HCT116 (cell line): ENCODE data around the gene VMA21. TPM values are rescaled to one million over a fixed set of nuclear protein-coding genes. Genes with fewer than 3 reads are reported as not detected.

Experiments used
- ATAC-seq: fragments of 200-7000 bp; cut with Tn5 transposase; 2 replicates; pipeline ENCODE4 v1.9.1; 2020; ENCODE audit warnings: mild to moderate bottlenecking, moderate library complexity
- BruUV-seq: library from RNA; stranded (reverse); fragments of 400-500 nt; replicated peaks from 2 replicates; lab custom pipeline; 2021; lab: Mats Ljungman, UMichigan
- CTCF ChIA-PET: fragments of 300-600 bp; sonication (Branson Sonifier 250); formaldehyde crosslinking; loops from one replicate; lab custom pipeline; 2021; ENCODE audit warnings: antibody characterized with exemption; lab: Charles Lee
- POLR2A ChIA-PET: fragments of 300-600, 350-600 bp; sonication (Branson Sonifier 250); formaldehyde crosslinking; loops from one replicate; lab custom pipeline; 2021; ENCODE audit warnings: antibody characterized with exemption; lab: Charles Lee
- RAD21 ChIA-PET, 2 experiments: fragments of 300-600 bp; sonication (Branson Sonifier 250); formaldehyde crosslinking; loops; one replicate each; lab custom pipeline; 2023; ENCODE audit warnings: low total read pairs in 2 of 2; ENCODE audit not compliant: uncharacterized antibody in 2 of 2, unreplicated experiment in 2 of 2, low non-redundant PET in 1 of 2; lab: Charles Lee
- DNase-seq: peaks from one replicate; pipeline ENCODE4 v3.0.0-alpha.2; 2010; ENCODE audit warnings: low read depth, low spot score
- H2AFZ ChIP-seq: fragments of 200-600 bp; shearing (Covaris generic), sonication (generic); 2 replicates; pipeline ENCODE4 v1.6.1; 2017; ENCODE audit warnings: low read depth, mixed run types, mixed read lengths, antibody characterized with exemption, low read length; ENCODE audit not compliant: poor library complexity, severe bottlenecking
- H3K27ac ChIP-seq: 2 replicates; pipeline ENCODE4 v1.5.1; 2012; ENCODE audit warnings: low read depth, low read length
- H3K27me3 ChIP-seq: fragments of 200-600 bp; sonication (generic); 2 replicates; pipeline ENCODE4 v1.6.1; 2016; ENCODE audit warnings: mixed run types, low read length, mixed read lengths; ENCODE audit not compliant: insufficient read depth
- H3K36me3 ChIP-seq, 2 experiments: fragments of 200-500 bp in 1 of 2; fragments of 200-600 bp in 1 of 2; sonication (Bioruptor generic) in 1 of 2; sonication (generic) in 1 of 2; 2 replicates each; pipeline versions ENCODE4 v1.5.1 to v1.6.1; 2014 to 2016; ENCODE audit warnings: low read length in 2 of 2, inconsistent platforms in 1 of 2, mixed read lengths in 1 of 2, mixed run types in 1 of 2; ENCODE audit not compliant: insufficient read depth in 2 of 2, control insufficient read depth in 1 of 2
- H3K4me1 ChIP-seq, 2 experiments: fragments of 200-600 bp in 1 of 2; sonication (generic) in 1 of 2; 2 replicates each; pipeline versions ENCODE4 v1.5.1 to v1.6.1; 2012 to 2017; ENCODE audit warnings: low read length in 2 of 2, inconsistent platforms in 1 of 2, mild to moderate bottlenecking in 1 of 2, mixed read lengths in 1 of 2, mixed run types in 1 of 2, moderate library complexity in 1 of 2; ENCODE audit not compliant: insufficient read depth in 2 of 2, control insufficient read depth in 1 of 2
- H3K4me2 ChIP-seq: fragments of 200-600 bp; sonication (generic); 2 replicates; pipeline ENCODE4 v1.6.1; 2017; ENCODE audit warnings: mixed run types, low read length, mixed read lengths
- H3K4me3 ChIP-seq, 2 experiments: fragments of 200-600 bp in 1 of 2; sonication (generic) in 1 of 2; replicated peaks in 1 of 2; 2 replicates each; pipeline ENCODE4 v1.5.1; 2011 to 2016; ENCODE audit warnings: low read length in 2 of 2, control low read depth in 1 of 2, low read depth in 1 of 2, mild to moderate bottlenecking in 1 of 2, mixed read lengths in 1 of 2, mixed run types in 1 of 2
- H3K79me2 ChIP-seq: fragments of 200-600 bp; sonication (generic); 2 replicates; pipeline ENCODE4 v1.6.1; 2017; ENCODE audit warnings: mild to moderate bottlenecking, mixed run types, low read length, moderate library complexity, mixed read lengths; ENCODE audit not compliant: insufficient read depth
- H3K9ac ChIP-seq: fragments of 200-600 bp; sonication (generic); 2 replicates; pipeline ENCODE4 v1.6.1; 2016; ENCODE audit warnings: low read length, mixed read lengths
- H3K9me2 ChIP-seq: fragments of 200-600 bp; sonication (generic), shearing (Covaris generic); 2 replicates; pipeline ENCODE4 v1.6.1; 2017; ENCODE audit warnings: mixed run types, mild to moderate bottlenecking, moderate library complexity; ENCODE audit not compliant: insufficient read depth
- H3K9me3 ChIP-seq, 2 experiments: fragments of 200-500 bp in 1 of 2; fragments of 200-600 bp in 1 of 2; sonication (Bioruptor generic) in 1 of 2; sonication (generic) in 1 of 2; 2 replicates each; pipeline ENCODE4 v1.6.1; 2014 to 2017; ENCODE audit warnings: low read length in 2 of 2, mixed read lengths in 2 of 2, inconsistent platforms in 1 of 2, low read depth in 1 of 2, mild to moderate bottlenecking in 1 of 2, mixed run types in 1 of 2, moderate library complexity in 1 of 2; ENCODE audit not compliant: control insufficient read depth in 1 of 2, insufficient read depth in 1 of 2
- H4K20me1 ChIP-seq: fragments of 200-600 bp; sonication (generic), shearing (Covaris generic); 2 replicates; pipeline ENCODE4 v1.6.1; 2017; ENCODE audit warnings: mixed run types, mild to moderate bottlenecking, moderate library complexity; ENCODE audit not compliant: insufficient read depth
- CEBPB ChIP-seq: IDR thresholded peaks from 2 replicates; pipeline ENCODE4 v1.6.1; 2012; ENCODE audit warnings: low read depth
- EGR1 ChIP-seq: IDR thresholded peaks from 2 replicates; pipeline ENCODE4 v1.6.1; 2012; ENCODE audit warnings: low read depth
- EZH2phosphoT487 ChIP-seq: fragments of 200-600 bp; IDR thresholded peaks from 2 replicates; pipeline ENCODE4 v1.6.1; 2018; ENCODE audit warnings: antibody characterized with exemption, borderline replicate concordance
- FOSL1 ChIP-seq: IDR thresholded peaks from 2 replicates; pipeline ENCODE4 v1.6.1; 2012; ENCODE audit warnings: low read depth
- JUND ChIP-seq: IDR thresholded peaks from 2 replicates; pipeline ENCODE4 v1.6.1; 2012
- POLR2A ChIP-seq: IDR thresholded peaks from 2 replicates; pipeline ENCODE4 v1.7.0; 2011; ENCODE audit warnings: borderline replicate concordance; ENCODE audit not compliant: insufficient read depth, insufficient read length; ENCODE audit errors: extremely low read depth
- POLR2AphosphoS5 ChIP-seq: IDR thresholded peaks from 2 replicates; pipeline ENCODE4 v1.6.1; 2011; ENCODE audit warnings: mild to moderate bottlenecking, low read depth, low read length, moderate library complexity
- SIN3A ChIP-seq: IDR thresholded peaks from 2 replicates; pipeline ENCODE4 v1.6.1; 2012; ENCODE audit warnings: low read depth
- TCF7L2 ChIP-seq: IDR thresholded peaks from 2 replicates; pipeline ENCODE4 v1.7.0; 2011; ENCODE audit warnings: borderline replicate concordance, inconsistent platforms; ENCODE audit not compliant: insufficient read depth, insufficient read length; ENCODE audit errors: extremely low read depth
- YY1 ChIP-seq: IDR thresholded peaks from 2 replicates; pipeline ENCODE4 v1.6.1; 2011; ENCODE audit warnings: low read length, low read depth, moderate library complexity, mild to moderate bottlenecking; ENCODE audit not compliant: insufficient replicate concordance; ENCODE audit errors: extremely low read depth
- intact Hi-C: fragments of 100-400 bp; cut with micrococcal nuclease; formaldehyde crosslinking; loops from 2 replicates; pipeline ENCODE4 v1.10.0; 2022
- total RNA-seq: library from RNA; stranded (reverse); gene quantifications from one replicate; pipeline ENCODE4 v1.2.1, GENCODE V29; 2021; ENCODE audit not compliant: unreplicated experiment
- TF ChIP-seq, protein P1 (sequence below): IDR thresholded peaks from 2 replicates; pipeline ENCODE4 v1.6.1; 2011; ENCODE audit warnings: mild to moderate bottlenecking, low read length, moderate library complexity; ENCODE audit not compliant: insufficient replicate concordance; ENCODE audit errors: extremely low read depth
- TF ChIP-seq, protein P2 (sequence below), 3 experiments: fragments of 200-600 bp in 1 of 3; sonication (generic) in 1 of 3; IDR thresholded peaks in 2 of 3; conservative IDR thresholded peaks in 1 of 3; 2 replicates each; pipeline ENCODE4 v1.5.1; 2012 to 2017; ENCODE audit warnings: low read depth in 2 of 3, low read length in 2 of 3, antibody characterized with exemption in 1 of 3, borderline replicate concordance in 1 of 3, control low read depth in 1 of 3, mild to moderate bottlenecking in 1 of 3, mixed read lengths in 1 of 3, mixed run types in 1 of 3, moderate library complexity in 1 of 3; ENCODE audit not compliant: insufficient read depth in 1 of 3
- TF ChIP-seq, protein P3 (sequence below): IDR thresholded peaks from 2 replicates; pipeline ENCODE4 v1.6.1; 2012

Gene VMA21
- total RNA-seq, 1 experiment from 2014 or later, result 45.1 TPM

DNA sequence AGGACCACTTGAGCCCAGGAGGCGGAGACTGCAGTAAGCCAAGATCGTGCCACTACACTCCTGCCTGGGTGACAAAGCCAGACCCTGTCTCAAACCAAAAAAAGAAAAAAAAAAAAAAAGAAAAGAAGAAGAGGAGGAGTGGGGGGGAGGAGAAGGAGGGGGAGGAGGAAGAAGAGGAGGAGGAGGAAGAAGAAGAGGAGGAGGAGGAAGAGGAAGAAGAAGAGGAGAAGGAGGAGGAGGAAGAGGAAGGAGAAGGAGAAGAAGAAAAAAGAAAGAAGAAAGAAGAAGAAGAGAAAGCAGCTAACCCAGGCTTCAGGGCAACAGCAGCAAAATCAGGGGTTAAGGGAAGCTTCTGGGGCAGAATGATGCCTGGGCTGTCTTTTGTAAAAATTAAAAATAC, 27.5 kb downstream of the VMA21 start (continued):
- TF ChIP-seq POLR2A (no peak), CEBPB (no peak), EZH2phosphoT487 (no peak), SIN3A (no peak)
- TF ChIP-seq, protein P1, sequence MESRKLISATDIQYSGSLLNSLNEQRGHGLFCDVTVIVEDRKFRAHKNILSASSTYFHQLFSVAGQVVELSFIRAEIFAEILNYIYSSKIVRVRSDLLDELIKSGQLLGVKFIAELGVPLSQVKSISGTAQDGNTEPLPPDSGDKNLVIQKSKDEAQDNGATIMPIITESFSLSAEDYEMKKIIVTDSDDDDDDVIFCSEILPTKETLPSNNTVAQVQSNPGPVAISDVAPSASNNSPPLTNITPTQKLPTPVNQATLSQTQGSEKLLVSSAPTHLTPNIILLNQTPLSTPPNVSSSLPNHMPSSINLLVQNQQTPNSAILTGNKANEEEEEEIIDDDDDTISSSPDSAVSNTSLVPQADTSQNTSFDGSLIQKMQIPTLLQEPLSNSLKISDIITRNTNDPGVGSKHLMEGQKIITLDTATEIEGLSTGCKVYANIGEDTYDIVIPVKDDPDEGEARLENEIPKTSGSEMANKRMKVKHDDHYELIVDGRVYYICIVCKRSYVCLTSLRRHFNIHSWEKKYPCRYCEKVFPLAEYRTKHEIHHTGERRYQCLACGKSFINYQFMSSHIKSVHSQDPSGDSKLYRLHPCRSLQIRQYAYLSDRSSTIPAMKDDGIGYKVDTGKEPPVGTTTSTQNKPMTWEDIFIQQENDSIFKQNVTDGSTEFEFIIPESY, result no peak
- TF ChIP-seq, all 23 proteins: peak for 0

DNA sequence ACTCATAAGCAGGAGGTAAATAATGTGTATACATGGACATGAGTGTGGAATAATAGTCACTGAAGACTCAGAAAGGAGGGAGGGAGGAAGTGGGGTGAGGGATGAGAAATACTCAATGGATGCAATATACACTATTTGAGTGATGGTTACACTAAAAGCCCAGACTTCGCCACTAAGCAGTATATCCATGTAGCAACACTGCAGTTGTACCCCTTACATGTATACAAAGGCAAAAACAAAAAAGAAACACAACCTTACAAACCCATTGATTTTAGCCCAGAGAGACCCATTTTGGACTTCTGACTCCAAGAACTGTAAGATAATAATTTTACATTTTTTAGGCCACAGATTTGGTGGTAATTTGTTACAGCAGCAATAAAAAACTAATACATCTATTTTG, 51.5 kb downstream of the VMA21 start:
- ChIA-PET POLR2A (no interaction called here), RAD21 (no interaction called here), CTCF (no interaction called here)
- no peak for ATAC-seq
- intact Hi-C loops, result no loop called here
- Histone ChIP-seq H3K4me1 (no peaks in the 10 kb centered on the region), H3K9ac (no peak overlapping the region), H3K9me2 (no peaks in the 10 kb centered on the region), H3K79me2 (no peaks in the 10 kb centered on the region), H3K4me3 (no peak overlapping the region), H3K4me2 (no peak overlapping the region), H3K27ac (no peak overlapping the region), H3K27me3 (no peaks in the 10 kb centered on the region), H3K36me3 (no peaks in the 10 kb centered on the region), H2AFZ (no peak overlapping the region), H3K9me3 (no peaks in the 10 kb centered on the region), H4K20me1 (no peaks in the 10 kb centered on the region)
- TF ChIP-seq CEBPB (no peak), JUND (no peak), YY1 (no peak), EGR1 (no peak), TCF7L2 (no peak), POLR2AphosphoS5 (no peak), FOSL1 (no peak)
- TF ChIP-seq, protein P2, sequence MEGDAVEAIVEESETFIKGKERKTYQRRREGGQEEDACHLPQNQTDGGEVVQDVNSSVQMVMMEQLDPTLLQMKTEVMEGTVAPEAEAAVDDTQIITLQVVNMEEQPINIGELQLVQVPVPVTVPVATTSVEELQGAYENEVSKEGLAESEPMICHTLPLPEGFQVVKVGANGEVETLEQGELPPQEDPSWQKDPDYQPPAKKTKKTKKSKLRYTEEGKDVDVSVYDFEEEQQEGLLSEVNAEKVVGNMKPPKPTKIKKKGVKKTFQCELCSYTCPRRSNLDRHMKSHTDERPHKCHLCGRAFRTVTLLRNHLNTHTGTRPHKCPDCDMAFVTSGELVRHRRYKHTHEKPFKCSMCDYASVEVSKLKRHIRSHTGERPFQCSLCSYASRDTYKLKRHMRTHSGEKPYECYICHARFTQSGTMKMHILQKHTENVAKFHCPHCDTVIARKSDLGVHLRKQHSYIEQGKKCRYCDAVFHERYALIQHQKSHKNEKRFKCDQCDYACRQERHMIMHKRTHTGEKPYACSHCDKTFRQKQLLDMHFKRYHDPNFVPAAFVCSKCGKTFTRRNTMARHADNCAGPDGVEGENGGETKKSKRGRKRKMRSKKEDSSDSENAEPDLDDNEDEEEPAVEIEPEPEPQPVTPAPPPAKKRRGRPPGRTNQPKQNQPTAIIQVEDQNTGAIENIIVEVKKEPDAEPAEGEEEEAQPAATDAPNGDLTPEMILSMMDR (IDR thresholded peaks at IDR 0.05 in 2 of 3, conservative IDR thresholded peaks at IDR 0.05 in 1 of 3; ENCODE audit: borderline replicate concordance in 1 of 3, insufficient read depth in 1 of 3, low read depth in 2 of 3, low read length in 2 of 3), result no peak
- TF ChIP-seq, protein P3, sequence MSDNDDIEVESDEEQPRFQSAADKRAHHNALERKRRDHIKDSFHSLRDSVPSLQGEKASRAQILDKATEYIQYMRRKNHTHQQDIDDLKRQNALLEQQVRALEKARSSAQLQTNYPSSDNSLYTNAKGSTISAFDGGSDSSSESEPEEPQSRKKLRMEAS, result no peak
- no peak for DNase-seq
- no TSS peak for BruUV-seq
